Suprapubic skin (tissue), 4 donors: ENCODE results near the gene ZDHHC11B.
"Not testable (repeated sequence)": the region's sequence is repeated elsewhere in the genome, so short reads cannot be mapped to it uniquely, and the experiment has no call there.

Source experiments
- POLR2A ChIP-seq, 2 donors: fragments of 450-650 bp; IDR thresholded peaks; one replicate each; pipeline ENCODE4 v1.6.1; 2017; ENCODE audit warnings: antibody characterized with exemption in 2 of 2, mild to moderate bottlenecking in 2 of 2, moderate library complexity in 2 of 2
- POLR2AphosphoS5 ChIP-seq, 3 donors: sonication (generic); formaldehyde crosslinking; IDR thresholded peaks; one replicate each; pipeline ENCODE4 v1.6.1; 2017; ENCODE audit warnings: antibody characterized with exemption in 3 of 3
- TF ChIP-seq, protein P1 (sequence below), 2 donors: fragments of 200-600 bp in 1 of 2; fragments of 450-650 bp in 1 of 2; sonication (generic) in 1 of 2; IDR thresholded peaks; one replicate each; pipeline ENCODE4 v1.5.1; 2016 to 2019; ENCODE audit warnings: antibody characterized with exemption in 2 of 2, mild to moderate bottlenecking in 1 of 2, moderate library complexity in 1 of 2

DNA sequence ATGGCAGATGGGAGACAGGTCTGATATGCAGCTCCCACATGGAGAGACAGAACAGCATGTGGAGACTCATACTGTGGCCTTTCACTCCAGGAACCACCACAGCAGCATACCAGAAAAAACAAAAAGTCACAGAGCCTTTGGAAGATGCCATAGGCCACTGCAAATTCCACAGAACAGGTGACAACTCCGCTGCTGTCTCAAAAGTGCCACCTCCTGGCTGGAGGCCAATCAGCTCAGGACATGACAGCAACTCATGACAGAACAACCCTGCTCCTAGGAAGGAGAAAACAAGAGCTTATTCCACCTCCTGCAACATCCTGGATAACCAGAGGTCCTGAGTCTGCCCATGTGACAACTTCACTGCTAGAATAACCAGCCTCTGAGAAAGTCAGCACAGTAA, 50.4 kb downstream of the ZDHHC11B start:
- TF ChIP-seq, protein P1, sequence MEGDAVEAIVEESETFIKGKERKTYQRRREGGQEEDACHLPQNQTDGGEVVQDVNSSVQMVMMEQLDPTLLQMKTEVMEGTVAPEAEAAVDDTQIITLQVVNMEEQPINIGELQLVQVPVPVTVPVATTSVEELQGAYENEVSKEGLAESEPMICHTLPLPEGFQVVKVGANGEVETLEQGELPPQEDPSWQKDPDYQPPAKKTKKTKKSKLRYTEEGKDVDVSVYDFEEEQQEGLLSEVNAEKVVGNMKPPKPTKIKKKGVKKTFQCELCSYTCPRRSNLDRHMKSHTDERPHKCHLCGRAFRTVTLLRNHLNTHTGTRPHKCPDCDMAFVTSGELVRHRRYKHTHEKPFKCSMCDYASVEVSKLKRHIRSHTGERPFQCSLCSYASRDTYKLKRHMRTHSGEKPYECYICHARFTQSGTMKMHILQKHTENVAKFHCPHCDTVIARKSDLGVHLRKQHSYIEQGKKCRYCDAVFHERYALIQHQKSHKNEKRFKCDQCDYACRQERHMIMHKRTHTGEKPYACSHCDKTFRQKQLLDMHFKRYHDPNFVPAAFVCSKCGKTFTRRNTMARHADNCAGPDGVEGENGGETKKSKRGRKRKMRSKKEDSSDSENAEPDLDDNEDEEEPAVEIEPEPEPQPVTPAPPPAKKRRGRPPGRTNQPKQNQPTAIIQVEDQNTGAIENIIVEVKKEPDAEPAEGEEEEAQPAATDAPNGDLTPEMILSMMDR (IDR thresholded peaks at IDR 0.05): not testable (repeated sequence)
- TF ChIP-seq POLR2A, POLR2AphosphoS5 (IDR thresholded peaks at IDR 0.05): not testable (repeated sequence)
